ENCODE data around the gene CCDC15.
"Not testable (repeated sequence)": the region's sequence is repeated elsewhere in the genome, so short reads cannot be mapped to it uniquely, and the experiment has no call there.

Gene CCDC15

GRCh38 chr11:125079878-125080530, 126.0 kb downstream of the CCDC15 start:
- in situ Hi-C loops (cut with MboI; ENCODE audit: low sequenced_read_pairs) = no loop called here

DNA sequence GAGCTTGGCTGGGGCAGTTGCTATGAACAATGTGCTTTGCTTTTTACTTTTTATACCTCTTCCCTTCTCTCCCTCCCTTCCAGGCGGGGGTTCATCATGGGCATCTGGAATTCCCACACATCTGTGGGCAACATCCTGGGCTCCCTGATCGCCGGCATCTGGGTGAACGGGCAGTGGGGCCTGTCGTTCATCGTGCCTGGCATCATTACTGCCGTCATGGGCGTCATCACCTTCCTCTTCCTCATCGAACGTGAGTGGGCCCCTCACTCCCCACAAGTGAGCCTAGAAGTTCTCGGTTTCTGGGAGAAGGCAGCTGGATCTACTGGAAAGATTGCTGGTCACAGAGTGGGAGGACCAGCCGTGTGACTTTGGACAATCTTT, 126.5 kb downstream of the CCDC15 start:
- in situ Hi-C loops (cut with MboI; ENCODE audit: low sequenced_read_pairs) = no loop called here

DNA sequence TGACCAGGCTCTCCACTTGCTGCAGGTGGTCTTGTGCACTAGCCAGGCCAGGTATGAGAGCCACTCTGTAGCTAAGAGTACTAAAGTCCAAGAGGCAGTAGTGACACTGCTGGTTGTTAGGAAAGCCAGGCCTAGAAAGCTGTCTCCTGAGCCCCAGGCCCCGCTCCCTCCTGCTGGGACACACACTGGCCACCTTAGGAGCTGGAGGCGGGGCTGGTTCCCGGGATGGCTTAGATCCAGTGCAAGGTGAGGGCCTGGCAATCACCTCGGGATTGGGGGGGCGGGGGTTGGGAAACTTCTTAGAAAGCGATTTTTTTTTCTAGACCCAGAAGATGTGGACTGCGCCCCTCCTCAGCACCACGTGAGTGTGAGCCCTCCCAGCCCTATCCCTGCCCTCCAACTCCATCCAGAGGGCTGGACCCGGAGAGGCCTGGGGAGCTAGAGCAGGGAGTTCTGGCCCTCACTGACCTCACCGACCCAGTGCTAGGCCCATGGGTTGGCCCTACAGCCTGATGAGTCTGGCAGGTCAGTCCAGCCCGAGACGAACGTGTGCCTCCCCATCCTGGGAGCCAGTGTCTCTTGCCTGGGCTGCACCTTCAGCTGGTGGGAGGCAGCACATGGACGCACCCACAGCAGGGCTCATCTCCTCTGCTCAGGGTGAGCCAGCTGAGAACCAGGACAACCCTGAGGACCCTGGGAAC, 127.2 kb downstream of the CCDC15 start:
- in situ Hi-C loops (cut with MboI; ENCODE audit: low sequenced_read_pairs) = no loop called here

- in situ Hi-C loops (cut with MboI; ENCODE audit: low sequenced_read_pairs) = no loop called here
Observed at GRCh38 chr11:125082040-125082439, 128.0 kb downstream of the CCDC15 start.

DNA sequence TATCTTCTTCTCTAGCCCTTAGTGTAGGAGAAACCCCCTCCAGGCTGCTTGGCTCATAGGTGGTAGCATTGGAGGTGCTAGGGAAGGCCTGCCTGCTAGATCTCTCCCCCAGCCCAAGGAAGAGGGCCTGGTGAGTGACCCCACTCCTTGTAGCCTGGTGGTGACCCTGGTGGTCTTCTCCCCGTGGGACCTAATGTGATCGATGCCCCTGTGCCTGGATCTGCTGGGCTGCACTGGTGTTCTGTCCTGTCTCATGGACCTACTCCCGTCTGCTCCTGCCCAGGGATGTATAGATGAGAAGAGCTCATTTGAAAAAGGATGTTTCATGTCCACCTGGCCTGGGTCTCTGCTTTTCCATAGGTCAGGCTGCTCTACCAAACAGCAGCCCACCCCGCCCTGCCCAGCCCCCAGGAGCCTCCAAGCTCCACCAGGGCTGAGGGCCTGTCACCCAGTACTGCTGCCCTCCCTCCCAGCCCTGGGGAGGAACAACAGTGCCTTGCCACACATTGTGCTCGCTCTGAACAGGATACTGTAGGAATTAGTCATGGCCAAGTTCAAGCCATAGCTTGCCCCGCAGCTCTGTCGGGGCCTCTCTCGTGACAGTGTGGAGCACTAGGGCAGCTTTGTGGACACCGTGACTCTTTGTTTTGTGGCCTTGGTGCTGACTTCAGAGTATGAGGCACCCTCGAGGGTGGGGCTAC, 128.8 kb downstream of the CCDC15 start:
- in situ Hi-C loops (cut with MboI; ENCODE audit: low sequenced_read_pairs) = no loop called here

GRCh38 chr11:125083312-125084056, 129.5 kb downstream of the CCDC15 start:
- in situ Hi-C loops (cut with MboI; ENCODE audit: low sequenced_read_pairs) = no loop called here

DNA sequence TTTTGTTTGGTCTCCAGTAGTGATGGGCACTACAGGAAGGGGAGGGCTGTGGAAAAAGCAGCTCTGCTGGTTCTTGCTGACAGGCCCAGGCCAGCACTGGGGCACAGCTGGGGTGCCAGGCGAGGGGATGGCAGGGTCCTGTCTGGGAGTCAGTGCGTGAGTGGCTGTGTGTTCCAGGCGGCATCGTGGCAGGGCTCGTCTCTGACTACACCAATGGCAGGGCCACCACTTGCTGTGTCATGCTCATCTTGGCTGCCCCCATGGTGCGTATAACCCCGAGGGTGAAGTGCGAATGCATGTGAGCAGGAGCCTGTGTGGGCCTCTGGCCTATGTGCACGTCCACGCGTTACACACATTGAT, 130.0 kb downstream of the CCDC15 start:
- in situ Hi-C loops (cut with MboI; ENCODE audit: low sequenced_read_pairs) = no loop called here

DNA sequence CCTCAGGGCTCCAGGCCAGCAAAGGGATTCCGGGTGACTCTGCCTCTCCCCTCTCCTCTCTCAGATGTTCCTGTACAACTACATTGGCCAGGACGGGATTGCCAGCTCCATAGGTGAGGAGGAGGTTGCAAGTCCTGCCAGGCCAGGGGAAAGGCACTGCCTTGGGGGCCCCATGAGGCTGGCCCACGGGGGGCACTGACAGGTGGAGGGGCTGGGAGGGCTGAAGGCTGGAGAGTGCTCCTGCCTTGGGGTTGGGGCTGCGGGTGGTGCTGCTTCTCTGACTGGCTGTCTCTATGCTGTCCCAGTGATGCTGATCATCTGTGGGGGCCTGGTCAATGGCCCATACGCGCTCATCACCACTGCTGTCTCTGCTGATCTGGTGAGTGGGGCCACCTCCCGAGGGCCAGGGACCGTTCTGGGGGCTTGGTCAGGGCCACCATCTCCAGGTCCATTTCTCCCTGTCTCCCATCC, 130.8 kb downstream of the CCDC15 start:
- in situ Hi-C loops (cut with MboI; ENCODE audit: low sequenced_read_pairs) = no loop called here

DNA sequence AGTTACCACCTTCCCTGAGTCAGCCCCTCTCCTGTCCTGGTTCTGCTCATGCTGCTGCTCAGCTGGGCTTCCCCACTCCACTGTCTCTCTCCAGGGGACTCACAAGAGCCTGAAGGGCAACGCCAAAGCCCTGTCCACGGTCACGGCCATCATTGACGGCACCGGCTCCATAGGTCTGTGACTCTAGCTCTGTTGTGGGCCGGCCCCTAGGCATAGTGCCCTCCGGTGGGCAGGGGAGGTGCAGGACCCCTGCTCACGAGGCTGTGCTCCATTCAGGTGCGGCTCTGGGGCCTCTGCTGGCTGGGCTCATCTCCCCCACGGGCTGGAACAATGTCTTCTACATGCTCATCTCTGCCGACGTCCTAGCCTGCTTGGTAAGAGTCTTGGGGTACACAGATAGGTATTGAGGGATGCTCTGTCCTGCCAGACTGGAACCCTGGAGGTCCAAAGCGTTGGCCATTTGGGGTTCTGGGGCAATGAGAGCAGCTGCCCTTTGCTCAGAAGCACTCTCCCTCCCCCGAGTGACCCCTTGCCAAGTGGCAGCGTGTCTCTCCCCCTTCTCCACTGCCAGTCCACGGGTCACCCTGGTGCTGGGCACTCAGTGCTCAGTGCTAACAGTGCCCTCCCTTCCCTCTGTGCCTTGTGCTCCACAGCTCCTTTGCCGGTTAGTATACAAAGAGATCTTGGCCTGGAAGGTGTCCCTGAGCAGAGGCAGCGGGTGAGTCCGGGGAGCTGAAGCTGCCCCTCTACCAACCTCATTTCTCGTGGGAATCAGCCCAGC, 131.5 kb downstream of the CCDC15 start:
- in situ Hi-C loops (cut with MboI; ENCODE audit: low sequenced_read_pairs) = no loop called here

GRCh38 chr11:125086633-125087296, 132.8 kb downstream of the CCDC15 start:
- in situ Hi-C loops (cut with MboI; ENCODE audit: low sequenced_read_pairs) = no loop called here

- in situ Hi-C loops (cut with MboI; ENCODE audit: low sequenced_read_pairs) = no loop called here
Observed at GRCh38 chr11:125088123-125088522, 134.1 kb downstream of the CCDC15 start.

- in situ Hi-C loops (cut with MboI; ENCODE audit: low sequenced_read_pairs) = no loop called here
Observed at GRCh38 chr11:125088576-125089455, 134.8 kb downstream of the CCDC15 start.

DNA sequence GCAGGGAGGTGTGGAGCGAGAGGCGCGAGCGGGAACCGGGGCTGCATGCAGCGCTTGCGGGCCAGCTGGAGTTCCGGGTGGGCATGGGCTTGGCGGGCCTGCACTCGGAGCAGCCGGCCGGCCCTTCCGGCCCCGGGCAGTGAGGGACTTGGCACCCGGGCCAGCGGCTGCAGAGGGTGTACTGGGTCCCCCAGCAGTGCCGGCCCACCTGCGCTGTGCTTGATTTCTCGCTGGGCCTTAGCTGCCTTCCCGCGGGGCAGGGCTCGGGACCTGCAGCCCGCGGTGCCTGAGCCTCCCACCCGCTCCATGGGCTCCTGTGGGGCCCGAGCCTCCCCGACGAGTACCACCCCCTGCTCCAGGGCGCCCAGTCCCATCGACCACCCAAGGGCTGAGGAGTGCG, 135.5 kb downstream of the CCDC15 start:
- in situ Hi-C loops (cut with MboI; ENCODE audit: low sequenced_read_pairs) = not testable (repeated sequence)

GRCh38 chr11:125090151-125090550, 136.1 kb downstream of the CCDC15 start:
- in situ Hi-C loops (cut with MboI; ENCODE audit: low sequenced_read_pairs) = not testable (repeated sequence)

GRCh38 chr11:125090816-125091215, 136.8 kb downstream of the CCDC15 start:
- in situ Hi-C loops (cut with MboI; ENCODE audit: low sequenced_read_pairs) = no loop called here
